ENCODE measurements around the gene TOP1.

The TOP1 gene

GRCh38 chr20:41163821-41164220 lies 135.2 kb downstream of the TOP1 start:
- H3K36me3 ChIP-seq (ENCODE audit: insufficient read depth, low read depth, low read length): peaks cover 100% of the 10 kb centered on the region
- no peak overlapping the region for H3K4me3 ChIP-seq (ENCODE audit: low read length)
- no peak overlapping the region for H3K27ac ChIP-seq (ENCODE audit: low read length)
- H3K4me1 ChIP-seq (ENCODE audit: insufficient read depth, low read length): no peaks in the 10 kb centered on the region; the same call in 1 of the 2 replicates
- no peaks in the 10 kb centered on the region for H3K27me3 ChIP-seq (ENCODE audit: insufficient read depth, low read length)
- H3K9ac ChIP-seq (ENCODE audit: low read depth, low read length): no peak overlapping the region
- no peaks in the 10 kb centered on the region for H3K9me3 ChIP-seq (ENCODE audit: insufficient read depth, low read depth, low read length)

GRCh38 chr20:41165001-41165882 lies 136.6 kb downstream of the TOP1 start:
- no peaks in the 10 kb centered on the region for H3K9me3 ChIP-seq (ENCODE audit: insufficient read depth, low read depth, low read length)
- peaks cover 100% of the 10 kb centered on the region for H3K36me3 ChIP-seq (ENCODE audit: insufficient read depth, low read depth, low read length)
- no peak overlapping the region for H3K27ac ChIP-seq (ENCODE audit: low read length)
- H3K27me3 ChIP-seq (ENCODE audit: insufficient read depth, low read length): no peaks in the 10 kb centered on the region
- H3K9ac ChIP-seq (ENCODE audit: low read depth, low read length): no peak overlapping the region
- no peak overlapping the region for H3K4me3 ChIP-seq (ENCODE audit: low read length)
- H3K4me1 ChIP-seq (ENCODE audit: insufficient read depth, low read length): no peaks in the 10 kb centered on the region

DNA sequence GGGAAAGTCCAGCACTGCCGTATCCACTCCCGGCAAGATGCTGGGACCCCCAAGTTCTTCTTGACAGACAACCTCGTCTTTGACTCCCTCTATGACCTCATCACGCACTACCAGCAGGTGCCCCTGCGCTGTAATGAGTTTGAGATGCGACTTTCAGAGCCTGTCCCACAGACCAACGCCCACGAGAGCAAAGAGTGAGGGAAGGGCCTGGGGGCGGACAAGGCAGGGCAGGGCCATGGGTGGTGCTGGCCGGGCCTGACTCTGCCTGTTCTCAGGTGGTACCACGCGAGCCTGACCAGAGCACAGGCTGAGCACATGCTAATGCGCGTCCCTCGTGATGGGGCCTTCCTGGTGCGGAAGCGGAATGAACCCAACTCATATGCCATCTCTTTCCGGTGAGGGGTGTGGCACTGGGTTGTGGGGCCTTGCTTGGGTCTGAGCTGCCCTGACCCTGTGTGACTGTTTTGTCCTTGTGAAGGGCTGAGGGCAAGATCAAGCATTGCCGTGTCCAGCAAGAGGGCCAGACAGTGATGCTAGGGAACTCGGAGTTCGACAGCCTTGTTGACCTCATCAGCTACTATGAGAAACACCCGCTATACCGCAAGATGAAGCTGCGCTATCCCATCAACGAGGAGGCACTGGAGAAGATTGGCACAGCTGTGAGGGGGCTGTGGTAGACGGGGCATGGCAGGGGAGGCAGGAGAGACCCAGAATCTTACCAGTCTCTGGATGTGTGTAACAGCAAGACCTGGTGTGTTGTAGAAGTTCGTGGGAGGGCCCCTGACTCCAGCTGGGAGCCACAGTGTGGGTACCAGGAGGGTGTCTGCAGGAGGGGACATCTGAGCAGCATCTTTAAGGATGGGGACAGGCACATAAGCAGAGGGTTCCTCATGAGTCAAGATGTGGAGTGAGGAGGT lies 137.8 kb downstream of the TOP1 start:
- H3K4me3 ChIP-seq (ENCODE audit: low read length): no peak overlapping the region
- H3K27ac ChIP-seq (ENCODE audit: low read length): no peak overlapping the region
- no peak overlapping the region for H3K9ac ChIP-seq (ENCODE audit: low read depth, low read length)
- no peaks in the 10 kb centered on the region for H3K9me3 ChIP-seq (ENCODE audit: insufficient read depth, low read depth, low read length)
- H3K4me1 ChIP-seq (ENCODE audit: insufficient read depth, low read length): no peaks in the 10 kb centered on the region
- peaks cover 98% of the 10 kb centered on the region for H3K36me3 ChIP-seq (ENCODE audit: insufficient read depth, low read depth, low read length)
- H3K27me3 ChIP-seq (ENCODE audit: insufficient read depth, low read length): no peaks in the 10 kb centered on the region

GRCh38 chr20:41167118-41167470 lies 138.5 kb downstream of the TOP1 start:
- Histone ChIP-seq H3K4me3 (ENCODE audit: low read length) (no peak overlapping the region), H3K9ac (ENCODE audit: low read depth, low read length) (no peak overlapping the region), H3K27me3 (ENCODE audit: insufficient read depth, low read length) (no peaks in the 10 kb centered on the region)

DNA sequence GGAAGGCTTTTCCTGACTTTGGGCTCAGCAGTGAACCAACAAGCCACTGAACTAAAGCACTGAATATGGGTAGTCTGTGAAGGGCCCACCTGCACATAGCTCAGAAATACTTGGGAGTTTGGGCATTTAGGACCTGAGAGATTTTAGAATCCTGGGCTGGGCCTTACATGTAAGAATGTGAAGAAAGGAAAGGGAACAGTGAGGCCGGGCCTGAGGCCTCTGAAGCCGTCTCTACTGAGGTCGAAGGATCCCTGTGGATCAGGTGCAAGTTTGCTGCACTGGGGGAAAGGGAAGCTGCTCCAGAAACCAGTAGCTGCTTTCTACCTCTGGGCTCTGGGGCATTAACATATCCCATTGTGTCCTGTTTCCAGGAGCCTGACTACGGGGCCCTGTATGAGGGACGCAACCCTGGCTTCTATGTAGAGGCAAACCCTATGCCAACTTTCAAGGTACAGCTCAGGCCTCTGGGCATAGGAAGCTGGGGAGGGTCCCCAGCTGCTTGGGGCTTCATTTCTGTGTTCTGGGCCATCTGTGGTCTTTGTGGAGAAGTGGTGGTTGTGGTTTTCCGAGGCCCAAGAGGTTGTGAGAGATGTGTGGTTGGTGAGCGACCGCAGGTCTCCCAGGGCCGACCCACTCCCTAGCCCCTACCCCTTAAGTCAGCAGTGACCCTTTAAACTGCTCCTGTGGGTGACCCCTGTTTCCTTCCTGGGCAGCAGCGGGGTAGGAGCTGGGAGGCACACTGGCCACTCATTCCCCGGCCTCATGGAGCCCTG lies 139.0 kb downstream of the TOP1 start:
- H3K4me3 ChIP-seq (ENCODE audit: low read length): no peak overlapping the region
- no peak overlapping the region for H3K9ac ChIP-seq (ENCODE audit: low read depth, low read length)
- no peak overlapping the region for H3K27ac ChIP-seq (ENCODE audit: low read length)
- H3K4me1 ChIP-seq (ENCODE audit: insufficient read depth, low read length): no peaks in the 10 kb centered on the region
- no peaks in the 10 kb centered on the region for H3K27me3 ChIP-seq (ENCODE audit: insufficient read depth, low read length)
- H3K36me3 ChIP-seq (ENCODE audit: insufficient read depth, low read depth, low read length): peaks cover 98% of the 10 kb centered on the region
- no peaks in the 10 kb centered on the region for H3K9me3 ChIP-seq (ENCODE audit: insufficient read depth, low read depth, low read length)

More at GRCh38 chr20:41167118-41167470, 138.5 kb downstream of the TOP1 start:
- Histone ChIP-seq H3K36me3 (ENCODE audit: insufficient read depth, low read depth, low read length) (peaks cover 98% of the 10 kb centered on the region), H3K4me1 (ENCODE audit: insufficient read depth, low read length) (no peaks in the 10 kb centered on the region), H3K27ac (ENCODE audit: low read length) (no peak overlapping the region), H3K9me3 (ENCODE audit: insufficient read depth, low read depth, low read length) (no peaks in the 10 kb centered on the region)

DNA sequence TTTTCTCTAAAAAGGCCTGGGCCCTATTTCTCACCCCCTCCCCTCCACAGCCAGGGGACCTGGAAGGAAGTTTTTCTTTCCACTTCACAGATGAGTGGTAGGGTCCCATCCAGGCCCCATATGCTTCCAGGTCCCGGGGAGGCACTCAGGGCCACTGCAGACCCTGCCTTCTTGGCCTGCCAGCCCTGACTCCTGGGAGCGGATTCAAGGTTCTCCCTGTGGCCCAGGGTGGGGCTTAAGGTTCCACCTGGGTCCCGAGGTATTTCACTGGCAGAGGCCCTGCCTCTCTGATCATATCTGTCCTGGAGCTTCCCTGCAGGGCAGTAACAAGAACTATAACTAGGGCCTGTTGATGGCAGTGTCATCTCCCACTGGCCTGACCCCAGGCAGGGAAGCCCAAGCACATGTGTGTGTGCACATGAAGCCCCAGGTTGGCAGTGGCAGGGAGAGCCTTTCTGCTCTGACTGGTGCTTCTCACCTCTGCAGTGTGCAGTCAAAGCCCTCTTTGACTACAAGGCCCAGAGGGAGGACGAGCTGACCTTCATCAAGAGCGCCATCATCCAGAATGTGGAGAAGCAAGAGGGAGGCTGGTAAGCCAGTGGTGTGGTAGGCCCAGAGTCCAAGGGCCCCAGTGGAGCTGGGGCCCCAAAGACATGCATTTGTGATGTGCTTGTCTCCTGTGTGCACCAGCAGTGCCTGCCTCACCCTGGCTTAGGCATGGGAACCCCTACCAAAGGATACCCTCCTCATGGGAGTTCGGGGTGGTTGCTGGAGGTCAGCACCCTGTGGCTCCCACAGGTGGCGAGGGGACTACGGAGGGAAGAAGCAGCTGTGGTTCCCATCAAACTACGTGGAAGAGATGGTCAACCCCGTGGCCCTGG lies 139.9 kb downstream of the TOP1 start:
- Histone ChIP-seq H3K9me3 (ENCODE audit: insufficient read depth, low read depth, low read length) (no peaks in the 10 kb centered on the region), H3K36me3 (ENCODE audit: insufficient read depth, low read depth, low read length) (peaks cover 96% of the 10 kb centered on the region), H3K9ac (ENCODE audit: low read depth, low read length) (no peak overlapping the region), H3K4me3 (ENCODE audit: low read length) (no peak overlapping the region), H3K4me1 (ENCODE audit: insufficient read depth, low read length) (no peaks in the 10 kb centered on the region), H3K27me3 (ENCODE audit: insufficient read depth, low read length) (no peaks in the 10 kb centered on the region), H3K27ac (ENCODE audit: low read length) (no peak overlapping the region)

DNA sequence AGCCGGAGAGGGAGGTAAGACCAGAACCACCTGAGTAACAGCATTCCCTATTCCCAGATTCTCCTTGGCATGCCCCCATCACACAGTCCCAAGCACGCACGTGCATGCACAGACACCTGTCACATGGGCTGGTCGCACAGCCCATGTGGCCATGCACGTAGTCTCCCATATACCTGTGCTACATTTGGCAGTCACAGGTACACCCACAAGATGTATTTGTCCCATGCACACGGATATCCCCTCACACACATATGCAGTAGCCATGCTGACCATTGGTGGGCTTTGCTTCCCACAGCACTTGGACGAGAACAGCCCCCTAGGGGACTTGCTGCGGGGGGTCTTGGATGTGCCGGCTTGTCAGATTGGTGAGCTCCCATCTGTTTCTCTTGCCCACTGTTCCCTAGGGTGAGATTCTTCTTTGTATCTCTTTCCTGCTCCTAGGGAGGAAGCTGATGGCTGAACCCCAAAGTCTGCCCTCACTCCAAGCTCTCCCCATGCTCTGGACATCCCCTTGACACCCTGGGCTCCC lies 140.6 kb downstream of the TOP1 start:
- Histone ChIP-seq H3K9ac (ENCODE audit: low read depth, low read length) (no peak overlapping the region), H3K27ac (ENCODE audit: low read length) (no peak overlapping the region), H3K4me3 (ENCODE audit: low read length) (no peak overlapping the region), H3K36me3 (ENCODE audit: insufficient read depth, low read depth, low read length) (peaks cover 96% of the 10 kb centered on the region), H3K4me1 (ENCODE audit: insufficient read depth, low read length) (no peaks in the 10 kb centered on the region), H3K27me3 (ENCODE audit: insufficient read depth, low read length) (no peaks in the 10 kb centered on the region), H3K9me3 (ENCODE audit: insufficient read depth, low read depth, low read length) (no peaks in the 10 kb centered on the region)

- no peak overlapping the region for H3K27ac ChIP-seq (ENCODE audit: low read length)
- no peaks in the 10 kb centered on the region for H3K9me3 ChIP-seq (ENCODE audit: insufficient read depth, low read depth, low read length)
- H3K36me3 ChIP-seq (ENCODE audit: insufficient read depth, low read depth, low read length): peaks cover 96% of the 10 kb centered on the region
- no peak overlapping the region for H3K4me3 ChIP-seq (ENCODE audit: low read length)
- no peaks in the 10 kb centered on the region for H3K4me1 ChIP-seq (ENCODE audit: insufficient read depth, low read length)
- no peaks in the 10 kb centered on the region for H3K27me3 ChIP-seq (ENCODE audit: insufficient read depth, low read length)
- no peak overlapping the region for H3K9ac ChIP-seq (ENCODE audit: low read depth, low read length)
These were observed 141.2 kb downstream of the TOP1 start for GRCh38 chr20:41169791-41170351.

DNA sequence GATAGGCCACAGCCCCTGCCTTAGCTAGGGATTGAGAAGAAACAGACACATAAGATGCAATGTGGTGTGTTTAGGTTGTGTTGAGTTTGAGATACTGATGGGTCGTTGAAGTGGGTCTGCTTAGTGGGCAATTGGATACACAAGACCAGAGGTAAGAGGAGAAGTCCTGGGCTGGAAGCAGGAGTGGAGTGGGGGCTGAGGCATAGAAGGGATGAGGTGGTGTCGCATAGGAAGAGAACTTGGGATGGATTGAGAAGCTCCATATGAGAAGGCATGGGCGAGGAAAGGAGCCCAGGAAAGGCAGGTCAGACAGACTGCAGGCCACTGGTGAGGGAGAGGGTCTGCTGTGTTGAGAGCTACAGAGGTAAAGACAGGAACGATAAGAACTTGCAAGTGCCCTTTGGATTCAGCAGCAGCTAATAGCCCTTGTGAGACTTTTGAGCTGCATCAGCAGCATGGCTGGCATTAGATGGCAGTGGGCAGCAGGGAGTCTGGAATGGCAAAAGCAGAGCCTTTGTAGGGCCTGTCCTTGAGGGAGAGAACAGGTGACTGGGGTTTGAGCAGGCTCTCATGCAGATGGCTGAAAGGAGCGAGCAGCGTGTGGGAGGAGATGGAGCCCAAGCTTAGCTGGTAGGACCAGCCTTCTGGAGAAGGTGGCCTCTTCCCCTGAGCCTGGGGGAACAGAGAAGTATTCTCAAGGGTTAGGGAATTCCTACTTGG lies 141.9 kb downstream of the TOP1 start:
- no peaks in the 10 kb centered on the region for H3K27me3 ChIP-seq (ENCODE audit: insufficient read depth, low read length)
- H3K9me3 ChIP-seq (ENCODE audit: insufficient read depth, low read depth, low read length): no peaks in the 10 kb centered on the region
- H3K4me3 ChIP-seq (ENCODE audit: low read length): no peak overlapping the region
- peaks cover 96% of the 10 kb centered on the region for H3K36me3 ChIP-seq (ENCODE audit: insufficient read depth, low read depth, low read length)
- H3K27ac ChIP-seq (ENCODE audit: low read length): no peak overlapping the region
- H3K4me1 ChIP-seq (ENCODE audit: insufficient read depth, low read length): no peaks in the 10 kb centered on the region
- H3K9ac ChIP-seq (ENCODE audit: low read depth, low read length): no peak overlapping the region

DNA sequence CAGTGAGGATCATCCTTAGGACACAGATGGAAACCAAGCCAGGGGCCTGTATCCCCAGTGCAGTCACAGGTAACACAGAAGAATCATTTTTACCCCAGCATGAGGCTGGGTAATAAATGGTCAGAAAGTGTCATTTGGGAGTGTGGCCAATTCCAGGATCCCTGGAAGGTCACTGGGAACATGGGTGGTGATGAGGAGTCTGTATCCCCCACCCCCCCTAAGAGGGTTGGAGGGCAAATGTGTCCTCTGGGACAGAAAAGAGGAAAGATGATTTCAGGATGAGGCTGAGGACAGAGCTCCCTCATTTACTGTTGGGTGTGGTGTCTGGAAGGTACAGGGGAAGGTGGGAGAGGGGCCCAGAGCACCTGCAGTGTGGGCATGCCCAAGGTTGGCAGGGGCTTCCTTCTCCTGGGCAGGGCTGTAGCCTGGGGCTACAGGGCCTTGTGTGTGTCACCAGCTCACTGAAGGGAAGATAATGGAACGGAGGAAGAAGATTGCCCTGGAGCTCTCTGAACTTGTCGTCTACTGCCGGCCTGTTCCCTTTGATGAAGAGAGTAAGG lies 143.2 kb downstream of the TOP1 start:
- H3K27me3 ChIP-seq (ENCODE audit: insufficient read depth, low read length): no peaks in the 10 kb centered on the region
- no peaks in the 10 kb centered on the region for H3K9me3 ChIP-seq (ENCODE audit: insufficient read depth, low read depth, low read length)
- no peak overlapping the region for H3K27ac ChIP-seq (ENCODE audit: low read length)
- no peak overlapping the region for H3K4me3 ChIP-seq (ENCODE audit: low read length)
- H3K4me1 ChIP-seq (ENCODE audit: insufficient read depth, low read length): no peaks in the 10 kb centered on the region
- no peak overlapping the region for H3K9ac ChIP-seq (ENCODE audit: low read depth, low read length)
- H3K36me3 ChIP-seq (ENCODE audit: insufficient read depth, low read depth, low read length): peaks cover 96% of the 10 kb centered on the region

Data from iPS-20b (cell line).